PC-3 (cell line): ENCODE results near the gene NRXN2. TPM values are rescaled to one million over a fixed set of nuclear protein-coding genes. Genes with fewer than 3 reads are reported as not detected.

Experiments used
- ATAC-seq: fragments of 200-7000 bp; cut with Tn5 transposase; 2 replicates; pipeline ENCODE4 v1.9.1; 2020; ENCODE audit warnings: mild to moderate bottlenecking, moderate library complexity
- BruUV-seq: library from RNA; stranded (reverse); fragments of 400-500 nt; replicated peaks from 2 replicates; lab custom pipeline; 2021; lab: Mats Ljungman, UMichigan
- CTCF ChIA-PET: fragments of 300-600 bp; sonication (Branson Sonifier 250); formaldehyde crosslinking; loops from one replicate; lab custom pipeline; 2022; ENCODE audit warnings: antibody characterized with exemption; lab: Charles Lee
- POLR2A ChIA-PET: fragments of 300-600 bp; sonication (Branson Sonifier 250); formaldehyde crosslinking; loops from one replicate; lab custom pipeline; 2022; ENCODE audit warnings: antibody characterized with exemption; ENCODE audit not compliant: unreplicated experiment; lab: Charles Lee
- DNase-seq: peaks from one replicate; pipeline ENCODE4 v3.0.0-alpha.2; 2015
- H2AFZ ChIP-seq: fragments of 300-600 bp; sonication (generic); 2 replicates; pipeline ENCODE4 v1.6.0; 2016; ENCODE audit warnings: antibody characterized with exemption, low read length
- H3F3A ChIP-seq: fragments of 300-600 bp; sonication (generic); one replicate; pipeline ENCODE4 v1.6.0; 2017; ENCODE audit warnings: antibody characterized with exemption, low read length, control low read depth, mild to moderate bottlenecking; ENCODE audit not compliant: unreplicated experiment
- H3K27ac ChIP-seq: fragments of 300-600 bp; sonication (generic); 2 replicates; pipeline ENCODE4 v1.5.1; 2016; ENCODE audit warnings: mild to moderate bottlenecking, low read length
- H3K27me3 ChIP-seq: fragments of 300-600 bp; sonication (generic); 2 replicates; pipeline ENCODE4 v1.6.1; 2016; ENCODE audit warnings: low read length, mixed read lengths
- H3K36me3 ChIP-seq: fragments of 300-600 bp; sonication (generic); 2 replicates; pipeline ENCODE4 v1.6.1; 2016; ENCODE audit warnings: low read depth, mixed run types, low read length, mixed read lengths
- H3K4me1 ChIP-seq: fragments of 300-600 bp; sonication (generic); 2 replicates; pipeline ENCODE4 v1.5.1; 2016; ENCODE audit warnings: low read length; ENCODE audit not compliant: insufficient read depth
- H3K4me2 ChIP-seq: fragments of 300-600 bp; sonication (generic); 2 replicates; pipeline ENCODE4 v1.6.0; 2016; ENCODE audit warnings: low read length
- H3K4me3 ChIP-seq: fragments of 300-600 bp; sonication (generic); 2 replicates; pipeline ENCODE4 v1.5.1; 2016; ENCODE audit warnings: mild to moderate bottlenecking, low read length, mixed read lengths
- H3K79me2 ChIP-seq: fragments of 300-600 bp; sonication (generic); 2 replicates; pipeline ENCODE4 v1.6.1; 2017; ENCODE audit warnings: low read length, mixed read lengths
- H3K9ac ChIP-seq: fragments of 300-600 bp; sonication (generic); 2 replicates; pipeline ENCODE4 v1.6.0; 2016; ENCODE audit warnings: mild to moderate bottlenecking, low read length
- H3K9me2 ChIP-seq: fragments of 300-600 bp; sonication (generic); replicated peaks from 2 replicates; pipeline ENCODE4 v1.6.1; 2016; ENCODE audit warnings: mixed run types, low read length, mixed read lengths
- H3K9me3 ChIP-seq: fragments of 300-600 bp; sonication (generic); 2 replicates; pipeline ENCODE4 v1.6.1; 2016; ENCODE audit warnings: low read length, mixed read lengths
- H4K20me1 ChIP-seq: fragments of 300-600 bp; sonication (generic); 2 replicates; pipeline ENCODE4 v1.6.1; 2016; ENCODE audit warnings: low read length, mixed read lengths
- CTCF ChIP-seq: fragments of 300-600 bp; sonication (generic); conservative IDR thresholded peaks from 2 replicates; pipeline ENCODE4 v1.5.1; 2017; ENCODE audit warnings: antibody characterized with exemption, low read depth, mild to moderate bottlenecking, low read length
- EZH2 ChIP-seq: fragments of 300-600 bp; sonication (generic); IDR thresholded peaks from one replicate; pipeline ENCODE4 v1.6.1; 2017; ENCODE audit warnings: antibody characterized with exemption, mild to moderate bottlenecking, low read length; ENCODE audit not compliant: unreplicated experiment
- EZH2phosphoT487 ChIP-seq: fragments of 300-600 bp; sonication (generic); IDR thresholded peaks from 2 replicates; pipeline ENCODE4 v1.6.1; 2018; ENCODE audit warnings: mild to moderate bottlenecking, antibody characterized with exemption, low read length, borderline replicate concordance
- intact Hi-C: fragments of 100-400 bp; cut with micrococcal nuclease; formaldehyde crosslinking; loops from 2 replicates; pipeline ENCODE4 v1.9.0; 2023
- total RNA-seq: library from RNA; depleted of rRNA; stranded (reverse); fragments of >200 nt; gene quantifications from 2 replicates; pipeline ENCODE4 v1.2.3, GENCODE V29; 2014

Gene NRXN2
- total RNA-seq, 1 experiment from 2014 or later: not detected

GRCh38 chr11:64604458-64605243 lies 118.3 kb downstream of the NRXN2 start:
- intact Hi-C loops: no loop called here
- ATAC-seq (no peak), DNase-seq (no peak)
- H3K27ac ChIP-seq: no peak overlapping the region
- H3K27me3 ChIP-seq: peaks cover 41% of the 10 kb centered on the region
- H3K4me2 ChIP-seq: no peak overlapping the region
- no peak overlapping the region for H3K4me3 ChIP-seq
- H3F3A ChIP-seq: no peaks in the 10 kb centered on the region
- no peak overlapping the region for H3K9ac ChIP-seq
- H3K4me1 ChIP-seq: no peaks in the 10 kb centered on the region
- TF ChIP-seq CTCF (no peak), EZH2phosphoT487 (no peak), EZH2 (no peak)
- no TSS peak for BruUV-seq
- H3K79me2 ChIP-seq: no peaks in the 10 kb centered on the region
- POLR2A ChIA-PET: no interaction called here
- H3K36me3 ChIP-seq: no peaks in the 10 kb centered on the region
- H3K9me2 ChIP-seq: no peaks in the 10 kb centered on the region
- H4K20me1 ChIP-seq: no peaks in the 10 kb centered on the region
- H3K9me3 ChIP-seq: no peaks in the 10 kb centered on the region
- CTCF ChIA-PET: interaction anchor here (0.6 kb wide), 1 partner anchor 21 kb away, joined by 4 read pairs; no protein-coding TSS in a partner anchor
- H2AFZ ChIP-seq: no peak overlapping the region

GRCh38 chr11:64603411-64604110 lies 119.4 kb downstream of the NRXN2 start:
- intact Hi-C loops: no loop called here
- Histone ChIP-seq H3K9me2 (no peaks in the 10 kb centered on the region), H3K9me3 (no peaks in the 10 kb centered on the region), H3K4me1 (no peaks in the 10 kb centered on the region), H3K79me2 (no peaks in the 10 kb centered on the region), H3K27me3 (peaks cover 35% of the 10 kb centered on the region), H3K27ac (no peak overlapping the region), H3K4me3 (no peak overlapping the region), H3K9ac (no peak overlapping the region), H4K20me1 (no peaks in the 10 kb centered on the region), H3F3A (no peaks in the 10 kb centered on the region), H3K4me2 (no peak overlapping the region), H3K36me3 (no peaks in the 10 kb centered on the region), H2AFZ (no peak overlapping the region)
- no peak for DNase-seq
- ATAC-seq: no peak
- TF ChIP-seq EZH2phosphoT487 (no peak), CTCF (no peak), EZH2 (no peak)
- BruUV-seq: no TSS peak
- CTCF ChIA-PET: no interaction called here
- POLR2A ChIA-PET: no interaction called here
